Neural cell (in vitro differentiated cells): ENCODE results near the gene CACNA1C. TPM values are rescaled to one million over a fixed set of nuclear protein-coding genes. Genes with fewer than 3 reads are reported as not detected.

Experiments
- H2AFZ ChIP-seq: fragments of 200-600, 300-800 bp; sonication (generic), shearing (Covaris generic); 2 replicates; pipeline ENCODE4 v1.6.0; 2014; ENCODE audit warnings: low read depth, mild to moderate bottlenecking, antibody characterized with exemption, low read length, moderate library complexity
- H3F3A ChIP-seq: fragments of 200-600 bp; shearing (Covaris generic); 2 replicates; pipeline ENCODE4 v1.6.1; 2016; ENCODE audit warnings: mild to moderate bottlenecking, moderate library complexity, mixed read lengths, antibody characterized with exemption, low read length; ENCODE audit not compliant: insufficient read depth, poor library complexity, severe bottlenecking
- H3K27ac ChIP-seq: fragments of 200-600, 300-800 bp; sonication (generic), shearing (Covaris generic); 2 replicates; pipeline ENCODE4 v1.5.1; 2014; ENCODE audit warnings: mild to moderate bottlenecking, low read length, moderate library complexity
- H3K27me3 ChIP-seq: fragments of 300-800, 200-600 bp; sonication (generic), shearing (Covaris generic); 2 replicates; pipeline ENCODE4 v1.6.0; 2014; ENCODE audit warnings: mild to moderate bottlenecking, low read depth, low read length, moderate library complexity; ENCODE audit not compliant: insufficient read depth
- H3K36me3 ChIP-seq: fragments of 300-800, 200-600 bp; sonication (generic), shearing (Covaris generic); 2 replicates; pipeline ENCODE4 v1.5.1; 2014; ENCODE audit warnings: mild to moderate bottlenecking, antibody characterized with exemption, low read length, moderate library complexity; ENCODE audit not compliant: insufficient read depth
- H3K4me2 ChIP-seq: fragments of 300-800, 200-600 bp; sonication (generic), shearing (Covaris generic); 2 replicates; pipeline ENCODE4 v1.6.0; 2014; ENCODE audit warnings: mild to moderate bottlenecking, low read length
- H3K4me3 ChIP-seq: fragments of 300-800, 200-600 bp; sonication (generic), shearing (Covaris generic); 2 replicates; pipeline ENCODE4 v1.5.1; 2014; ENCODE audit warnings: mild to moderate bottlenecking, low read length, moderate library complexity
- H3K79me2 ChIP-seq: fragments of 200-600 bp; shearing (Covaris generic); replicated peaks from 2 replicates; pipeline ENCODE4 v1.6.0; 2014; ENCODE audit warnings: mild to moderate bottlenecking, low read length, moderate library complexity; ENCODE audit not compliant: insufficient read depth
- H3K9ac ChIP-seq: fragments of 300-800, 200-600 bp; sonication (generic), shearing (Covaris generic); 2 replicates; pipeline ENCODE4 v1.6.1; 2016; ENCODE audit warnings: mild to moderate bottlenecking, low read length, mixed read lengths
- H3K9me2 ChIP-seq: fragments of 200-600 bp; shearing (Covaris generic); 2 replicates; pipeline ENCODE4 v1.6.1; 2016; ENCODE audit warnings: mild to moderate bottlenecking, low read length, mixed read lengths; ENCODE audit not compliant: insufficient read depth
- H3K9me3 ChIP-seq: fragments of 200-600, 300-800 bp; sonication (generic), shearing (Covaris generic); 2 replicates; pipeline ENCODE4 v1.6.1; 2016; ENCODE audit warnings: mild to moderate bottlenecking, mixed run types, low read length, moderate library complexity, mixed read lengths
- H4K20me1 ChIP-seq: fragments of 200-600 bp; shearing (Covaris generic); 2 replicates; pipeline ENCODE4 v1.6.1; 2016; ENCODE audit warnings: mild to moderate bottlenecking, mixed run types; ENCODE audit not compliant: insufficient read depth
- CTCF ChIP-seq: fragments of 450-650 bp; IDR thresholded peaks from 2 replicates; pipeline ENCODE4 v1.5.1; 2014; ENCODE audit warnings: antibody characterized with exemption, mild to moderate bottlenecking, moderate library complexity; ENCODE audit not compliant: poor library complexity, severe bottlenecking
- EP300 ChIP-seq: fragments of 450-650 bp; conservative IDR thresholded peaks from 2 replicates; pipeline ENCODE4 v1.6.1; 2014; ENCODE audit warnings: antibody characterized with exemption, mild to moderate bottlenecking, moderate library complexity; ENCODE audit not compliant: poor library complexity, severe bottlenecking
- EZH2 ChIP-seq: fragments of 200-600, 300-800 bp; shearing (Covaris generic), sonication (generic); IDR thresholded peaks from 2 replicates; pipeline ENCODE4 v1.6.1; 2014; ENCODE audit warnings: antibody characterized with exemption, low read length, borderline replicate concordance, mild to moderate bottlenecking; ENCODE audit not compliant: insufficient read depth, poor library complexity, severe bottlenecking
- MXI1 ChIP-seq: fragments of 450-650 bp; conservative IDR thresholded peaks from 2 replicates; pipeline ENCODE4 v1.6.1; 2014; ENCODE audit warnings: antibody characterized with exemption, mild to moderate bottlenecking; ENCODE audit not compliant: poor library complexity, severe bottlenecking
- POLR2AphosphoS5 ChIP-seq: IDR thresholded peaks from 2 replicates; pipeline ENCODE4 v1.6.1; 2012
- RAD21 ChIP-seq: fragments of 450-650 bp; conservative IDR thresholded peaks from 2 replicates; pipeline ENCODE4 v1.6.1; 2014; ENCODE audit warnings: antibody characterized with exemption, mild to moderate bottlenecking, moderate library complexity
- SMC3 ChIP-seq: fragments of 450-650 bp; conservative IDR thresholded peaks from 2 replicates; pipeline ENCODE4 v1.6.1; 2014; ENCODE audit warnings: antibody characterized with exemption, mild to moderate bottlenecking, moderate library complexity; ENCODE audit not compliant: poor library complexity
- TAF1 ChIP-seq: IDR thresholded peaks from 2 replicates; pipeline ENCODE4 v1.6.1; 2012; ENCODE audit warnings: low read depth
- polyA plus RNA-seq: library from polyadenylated mRNA; depleted of rRNA; stranded (reverse); fragments of >200 nt; gene quantifications from 2 replicates; pipeline ENCODE4 v1.2.3, GENCODE V29; 2014
- TF ChIP-seq, protein P1 (sequence below): IDR thresholded peaks from 2 replicates; pipeline ENCODE4 v1.6.1; 2012; ENCODE audit warnings: borderline replicate concordance

Gene CACNA1C
- polyA plus RNA-seq, 1 donor from 2014 or later, result 9.7 TPM

DNA sequence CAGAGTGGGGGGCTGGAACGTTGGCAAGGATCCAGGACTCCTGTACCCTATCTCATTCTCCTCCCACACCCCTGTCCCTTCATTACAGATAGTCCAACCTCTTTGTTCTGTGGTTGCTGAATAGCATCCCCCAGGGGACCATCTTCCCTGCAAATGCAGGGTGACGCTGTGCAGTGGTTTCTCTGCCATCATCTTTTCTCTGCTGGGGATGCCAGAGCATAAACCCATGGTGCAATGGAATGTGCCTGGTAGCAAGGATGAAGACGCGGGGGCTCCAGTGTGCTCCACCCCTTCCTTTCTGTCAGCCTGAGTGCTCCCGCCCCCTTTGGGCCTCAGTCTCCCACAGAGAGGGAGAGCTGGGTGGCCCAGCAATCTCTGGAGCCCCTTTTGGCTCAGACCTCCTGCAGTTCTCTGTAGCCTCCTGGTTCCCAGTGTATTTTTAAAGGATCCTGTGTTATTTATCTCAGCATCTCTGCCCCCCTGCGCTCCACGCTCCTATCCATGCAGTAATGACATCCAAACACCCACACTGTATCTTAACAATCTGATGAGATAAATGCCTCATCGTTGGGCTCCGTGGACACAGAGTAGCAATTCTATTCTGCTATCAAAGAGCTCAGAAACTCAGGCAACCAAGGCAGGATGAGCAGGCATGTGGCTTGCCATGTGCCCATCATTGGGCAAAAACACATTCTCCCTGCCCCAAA, 212.8 kb downstream of the CACNA1C start:
- Histone ChIP-seq H3K36me3 (no peaks in the 10 kb centered on the region), H3F3A (no peaks in the 10 kb centered on the region), H3K9me3 (no peaks in the 10 kb centered on the region), H3K27ac (no peak overlapping the region), H4K20me1 (no peaks in the 10 kb centered on the region), H3K27me3 (no peaks in the 10 kb centered on the region), H2AFZ (no peak overlapping the region), H3K4me3 (no peak overlapping the region), H3K4me2 (no peak overlapping the region), H3K79me2 (no peaks in the 10 kb centered on the region), H3K9ac (no peak overlapping the region), H3K9me2 (no peaks in the 10 kb centered on the region)
- TF ChIP-seq MXI1 (no peak), EZH2 (no peak), SMC3 (no peak), EP300 (no peak), RAD21 (no peak), TAF1 (no peak), CTCF (no peak), POLR2AphosphoS5 (no peak)
- TF ChIP-seq, protein P1, sequence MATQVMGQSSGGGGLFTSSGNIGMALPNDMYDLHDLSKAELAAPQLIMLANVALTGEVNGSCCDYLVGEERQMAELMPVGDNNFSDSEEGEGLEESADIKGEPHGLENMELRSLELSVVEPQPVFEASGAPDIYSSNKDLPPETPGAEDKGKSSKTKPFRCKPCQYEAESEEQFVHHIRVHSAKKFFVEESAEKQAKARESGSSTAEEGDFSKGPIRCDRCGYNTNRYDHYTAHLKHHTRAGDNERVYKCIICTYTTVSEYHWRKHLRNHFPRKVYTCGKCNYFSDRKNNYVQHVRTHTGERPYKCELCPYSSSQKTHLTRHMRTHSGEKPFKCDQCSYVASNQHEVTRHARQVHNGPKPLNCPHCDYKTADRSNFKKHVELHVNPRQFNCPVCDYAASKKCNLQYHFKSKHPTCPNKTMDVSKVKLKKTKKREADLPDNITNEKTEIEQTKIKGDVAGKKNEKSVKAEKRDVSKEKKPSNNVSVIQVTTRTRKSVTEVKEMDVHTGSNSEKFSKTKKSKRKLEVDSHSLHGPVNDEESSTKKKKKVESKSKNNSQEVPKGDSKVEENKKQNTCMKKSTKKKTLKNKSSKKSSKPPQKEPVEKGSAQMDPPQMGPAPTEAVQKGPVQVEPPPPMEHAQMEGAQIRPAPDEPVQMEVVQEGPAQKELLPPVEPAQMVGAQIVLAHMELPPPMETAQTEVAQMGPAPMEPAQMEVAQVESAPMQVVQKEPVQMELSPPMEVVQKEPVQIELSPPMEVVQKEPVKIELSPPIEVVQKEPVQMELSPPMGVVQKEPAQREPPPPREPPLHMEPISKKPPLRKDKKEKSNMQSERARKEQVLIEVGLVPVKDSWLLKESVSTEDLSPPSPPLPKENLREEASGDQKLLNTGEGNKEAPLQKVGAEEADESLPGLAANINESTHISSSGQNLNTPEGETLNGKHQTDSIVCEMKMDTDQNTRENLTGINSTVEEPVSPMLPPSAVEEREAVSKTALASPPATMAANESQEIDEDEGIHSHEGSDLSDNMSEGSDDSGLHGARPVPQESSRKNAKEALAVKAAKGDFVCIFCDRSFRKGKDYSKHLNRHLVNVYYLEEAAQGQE, result no peak

GRCh38 chr12:2266666-2267620, 214.2 kb downstream of the CACNA1C start:
- H2AFZ ChIP-seq, result no peak overlapping the region

More at GRCh38 chr12:2266666-2267620, 214.2 kb downstream of the CACNA1C start:
- TF ChIP-seq EZH2 (no peak), EP300 (no peak), CTCF (no peak), POLR2AphosphoS5 (no peak), SMC3 (no peak), RAD21 (no peak)
- TF ChIP-seq, protein P1, result no peak
- H3K27me3 ChIP-seq, result no peaks in the 10 kb centered on the region
- H3F3A ChIP-seq, result no peaks in the 10 kb centered on the region
- H3K27ac ChIP-seq, result no peak overlapping the region
- H4K20me1 ChIP-seq, result no peaks in the 10 kb centered on the region
- H3K9me3 ChIP-seq, result no peaks in the 10 kb centered on the region
- no peak overlapping the region for H3K4me3 ChIP-seq
- no peaks in the 10 kb centered on the region for H3K79me2 ChIP-seq
- H3K36me3 ChIP-seq, result no peaks in the 10 kb centered on the region
- H3K9ac ChIP-seq, result no peak overlapping the region
- no peak overlapping the region for H3K4me2 ChIP-seq
- no peaks in the 10 kb centered on the region for H3K9me2 ChIP-seq
